B cell (primary cell): Measurements from ENCODE around the gene CASZ1. TPM values are rescaled to one million over a fixed set of nuclear protein-coding genes. Genes with fewer than 3 reads are reported as not detected.

ENCODE experiments used
- ATAC-seq: fragments of 200-7000 bp; cut with Tn5 transposase; one replicate; pipeline ENCODE4 v1.10.0; 2021; ENCODE audit warnings: low read depth, mild to moderate bottlenecking, moderate number of reproducible peaks, moderate library complexity
- CTCF ChIA-PET: fragments of 350-600 bp; sonication (Branson Sonifier 250); formaldehyde crosslinking; loops from one replicate; lab custom pipeline; 2021; ENCODE audit warnings: antibody characterized with exemption, inconsistent platforms; lab: Charles Lee
- POLR2A ChIA-PET: fragments of 350-600 bp; sonication (Branson Sonifier 250); formaldehyde crosslinking; loops from one replicate; lab custom pipeline; 2021; ENCODE audit warnings: antibody characterized with exemption; lab: Charles Lee
- DNase-seq: peaks from one replicate; pipeline ENCODE4 v3.0.0; 2013
- H2AFZ ChIP-seq: 2 replicates; pipeline ENCODE4 v1.6.1; 2012; ENCODE audit warnings: mild to moderate bottlenecking, low read depth, low read length; ENCODE audit not compliant: insufficient read depth, poor library complexity, severe bottlenecking
- H3K27ac ChIP-seq, 2 donors: 1 replicate in 1 of 2; 2 replicates in 1 of 2; pipeline ENCODE4 v1.5.1; 2012 to 2013; ENCODE audit warnings: low read length in 2 of 2, mild to moderate bottlenecking in 2 of 2, moderate library complexity in 1 of 2
- H3K27me3 ChIP-seq, 4 experiments: fragments of 200-600 bp in 1 of 4; sonication (generic) in 1 of 4; replicated peaks in 1 of 4; 1 replicate in 2 of 4; 2 replicates in 2 of 4; pipeline versions ENCODE4 v1.6.1 to v1.7.0; 2013 to 2016; ENCODE audit warnings: low read length in 3 of 4, mild to moderate bottlenecking in 2 of 4, mixed read lengths in 1 of 4, moderate library complexity in 1 of 4; ENCODE audit not compliant: insufficient read depth in 4 of 4, control insufficient read depth in 3 of 4; ENCODE audit errors: control extremely low read depth in 1 of 4
- H3K36me3 ChIP-seq, 2 experiments: replicated peaks in 1 of 2; 1 replicate in 1 of 2; 2 replicates in 1 of 2; pipeline versions ENCODE4 v1.6.1 to v1.7.1; 2013; ENCODE audit warnings: low read length in 1 of 2; ENCODE audit not compliant: insufficient read depth in 2 of 2, control insufficient read depth in 1 of 2; ENCODE audit errors: control extremely low read depth in 1 of 2, extremely low read depth in 1 of 2
- H3K4me1 ChIP-seq, 2 donors: fragments of 200-600 bp in 1 of 2; sonication (generic) in 1 of 2; 1 replicate in 1 of 2; 2 replicates in 1 of 2; pipeline versions ENCODE4 v1.5.1 to v1.6.1; 2013 to 2017; ENCODE audit warnings: low read length in 2 of 2; ENCODE audit not compliant: control insufficient read depth in 2 of 2, insufficient read depth in 2 of 2
- H3K4me2 ChIP-seq: replicated peaks from 2 replicates; pipeline ENCODE3; 2012; ENCODE audit warnings: mild to moderate bottlenecking, low read depth, low read length; ENCODE audit not compliant: poor library complexity, severe bottlenecking
- H3K4me3 ChIP-seq, 5 experiments: fragments of 200-600 bp in 1 of 5; sonication (generic) in 1 of 5; 1 replicate in 3 of 5; 2 replicates in 2 of 5; pipeline versions ENCODE4 v1.5.1 to v1.7.0; 2011 to 2016; ENCODE audit warnings: low read length in 4 of 5, mild to moderate bottlenecking in 4 of 5, low read depth in 2 of 5, control low read depth in 1 of 5, moderate library complexity in 1 of 5; ENCODE audit not compliant: insufficient read depth in 1 of 5; ENCODE audit errors: control extremely low read depth in 1 of 5, extremely low read depth in 1 of 5
- H3K79me2 ChIP-seq: fragments of 200-600 bp; sonication (generic); one replicate; pipeline ENCODE4 v1.6.0; 2016; ENCODE audit warnings: low read length; ENCODE audit not compliant: control insufficient read depth, insufficient read depth
- H3K9ac ChIP-seq: fragments of 200-600 bp; sonication (generic); 2 replicates; pipeline ENCODE4 v1.6.1; 2017; ENCODE audit warnings: mild to moderate bottlenecking, low read length, moderate library complexity
- H3K9me3 ChIP-seq, 3 donors: one replicate each; pipeline versions ENCODE4 v1.6.1 to v1.7.1; 2013; ENCODE audit warnings: low read length in 2 of 3; ENCODE audit not compliant: control insufficient read depth in 2 of 3, insufficient read depth in 1 of 3; ENCODE audit errors: control extremely low read depth in 1 of 3
- H4K20me1 ChIP-seq: 2 replicates; pipeline ENCODE4 v1.6.0; 2012; ENCODE audit warnings: mild to moderate bottlenecking, low read length; ENCODE audit not compliant: insufficient read depth, control insufficient read depth, poor library complexity, severe bottlenecking
- H3K27ac Mint-ChIP-seq: one replicate; pipeline ENCODE4 v1.8.0; 2021; ENCODE audit warnings: mixed read lengths
- H3K27me3 Mint-ChIP-seq: one replicate; pipeline ENCODE4 v1.8.0; 2021; ENCODE audit warnings: mixed read lengths
- H3K4me1 Mint-ChIP-seq: one replicate; pipeline ENCODE4 v1.8.0; 2021; ENCODE audit warnings: mixed read lengths
- H3K4me3 Mint-ChIP-seq: one replicate; pipeline ENCODE4 v1.8.0; 2021; ENCODE audit warnings: mixed read lengths
- H3K9me3 Mint-ChIP-seq: one replicate; pipeline ENCODE4 v1.8.0; 2022; ENCODE audit warnings: mixed read lengths; ENCODE audit not compliant: insufficient read depth
- CTCF ChIP-seq: fragments of 200-600 bp; IDR thresholded peaks from one replicate; pipeline ENCODE4 v1.8.0; 2022; ENCODE audit warnings: antibody characterized with exemption, mild to moderate bottlenecking
- EZH2 ChIP-seq: IDR thresholded peaks from 2 replicates; pipeline ENCODE4 v1.6.1; 2012; ENCODE audit warnings: borderline replicate concordance, low read depth, mild to moderate bottlenecking, moderate library complexity, low read length; ENCODE audit not compliant: insufficient read depth, poor library complexity, severe bottlenecking
- WGBS: methylation state at CpG from one replicate; pipeline ENCODE4 v1.1.5; 2013; ENCODE audit warnings: missing lambda C conversion rate; ENCODE audit not compliant: insufficient coverage; 5-methylcytosine and 5-hydroxymethylcytosine counted together
- intact Hi-C: fragments of 100-400 bp; cut with micrococcal nuclease; formaldehyde crosslinking; loops from one replicate; pipeline ENCODE4 v1.10.0; 2022
- polyA plus RNA-seq: library from polyadenylated mRNA; depleted of rRNA; stranded (reverse); fragments of >200 nt; gene quantifications from 2 replicates; pipeline ENCODE4 v1.2.3, GENCODE V29; 2012
- total RNA-seq, 2 donors: library from RNA; stranded (reverse); fragments of 120-200 nt in 1 of 2; gene quantifications; 1 replicate in 1 of 2; 2 replicates in 1 of 2; pipeline versions ENCODE4 v1.2.3 to v1.2.4, GENCODE V29; 2013 to 2022

The CASZ1 gene
- total and polyA plus RNA-seq, 2 donors (not counting 1 experiment from before 2014, with no cell fraction given), result 9.5 to 27.2 TPM

- H3K9me3 ChIP-seq, result no peaks in the 10 kb centered on the region
- Mint-ChIP-seq H3K9me3 (no peaks in the 10 kb centered on the region), H3K27ac (no peak overlapping the region), H3K27me3 (no peaks in the 10 kb centered on the region), H3K4me3 (no peak overlapping the region), H3K4me1 (no peaks in the 10 kb centered on the region)
- H3K9ac ChIP-seq, result no peak overlapping the region
- H4K20me1 ChIP-seq, result no peaks in the 10 kb centered on the region
- DNase-seq (no peak), ATAC-seq (no peak)
- H3K4me2 ChIP-seq, result no peak overlapping the region
- H3K4me3 ChIP-seq, result no peak overlapping the region
- H3K4me1 ChIP-seq, result no peaks in the 10 kb centered on the region
- ChIA-PET POLR2A (no interaction called here), CTCF (interaction anchor here (2.3 kb wide), 1 partner anchor 110 kb away, joined by 7 read pairs; no protein-coding TSS in a partner anchor)
- intact Hi-C loops, result no loop called here
- peaks cover 0 to 8% of the 10 kb centered on the region in 2 experiments for H3K36me3 ChIP-seq
- no peak overlapping the region for H2AFZ ChIP-seq
- WGBS, result 92% methylated on average over 5 of the region's 7 CpGs
- TF ChIP-seq EZH2 (no peak), CTCF (no peak)
- H3K79me2 ChIP-seq, result no peaks in the 10 kb centered on the region
- no peak overlapping the region for H3K27ac ChIP-seq
- no peaks in the 10 kb centered on the region for H3K27me3 ChIP-seq
These were observed 191.5 kb downstream of the CASZ1 start for GRCh38 chr1:10604966-10605365.

GRCh38 chr1:10602936-10603335, 193.5 kb downstream of the CASZ1 start:
- DNase-seq (no peak), ATAC-seq (no peak)
- H3K9me3 ChIP-seq, result no peaks in the 10 kb centered on the region
- no peaks in the 10 kb centered on the region for H3K27me3 ChIP-seq
- no peaks in the 10 kb centered on the region for H3K4me1 ChIP-seq
- H3K9ac ChIP-seq, result no peak overlapping the region
- CTCF ChIA-PET, result interaction anchor here (2.3 kb wide), 1 partner anchor 108 kb away, joined by 7 read pairs; no protein-coding TSS in a partner anchor
- no peak overlapping the region for H3K4me2 ChIP-seq
- TF ChIP-seq EZH2, result no peak
- no peak for TF ChIP-seq CTCF
- no peak overlapping the region for H2AFZ ChIP-seq
- no peaks in the 10 kb centered on the region for H3K9me3 Mint-ChIP-seq
- WGBS, result no CpG with 5 or more reads among the region's 3 CpGs
- H3K4me3 Mint-ChIP-seq, result no peak overlapping the region
- H3K27ac Mint-ChIP-seq, result no peak overlapping the region
- H3K4me1 Mint-ChIP-seq, result no peaks in the 10 kb centered on the region
- H3K36me3 ChIP-seq, result peaks cover 0 to 13% of the 10 kb centered on the region in 2 experiments
- no peaks in the 10 kb centered on the region for H3K27me3 Mint-ChIP-seq
- POLR2A ChIA-PET, result no interaction called here
- no peak overlapping the region for H3K4me3 ChIP-seq
- no peaks in the 10 kb centered on the region for H3K79me2 ChIP-seq
- no peaks in the 10 kb centered on the region for H4K20me1 ChIP-seq
- H3K27ac ChIP-seq, result no peak overlapping the region
- intact Hi-C loops, result no loop called here
